ENCODE results near the gene GATD1.
A peak's percentile ranks its signal among the peaks of the same experiment; 100 is the strongest.

GATD1 gene

DNA sequence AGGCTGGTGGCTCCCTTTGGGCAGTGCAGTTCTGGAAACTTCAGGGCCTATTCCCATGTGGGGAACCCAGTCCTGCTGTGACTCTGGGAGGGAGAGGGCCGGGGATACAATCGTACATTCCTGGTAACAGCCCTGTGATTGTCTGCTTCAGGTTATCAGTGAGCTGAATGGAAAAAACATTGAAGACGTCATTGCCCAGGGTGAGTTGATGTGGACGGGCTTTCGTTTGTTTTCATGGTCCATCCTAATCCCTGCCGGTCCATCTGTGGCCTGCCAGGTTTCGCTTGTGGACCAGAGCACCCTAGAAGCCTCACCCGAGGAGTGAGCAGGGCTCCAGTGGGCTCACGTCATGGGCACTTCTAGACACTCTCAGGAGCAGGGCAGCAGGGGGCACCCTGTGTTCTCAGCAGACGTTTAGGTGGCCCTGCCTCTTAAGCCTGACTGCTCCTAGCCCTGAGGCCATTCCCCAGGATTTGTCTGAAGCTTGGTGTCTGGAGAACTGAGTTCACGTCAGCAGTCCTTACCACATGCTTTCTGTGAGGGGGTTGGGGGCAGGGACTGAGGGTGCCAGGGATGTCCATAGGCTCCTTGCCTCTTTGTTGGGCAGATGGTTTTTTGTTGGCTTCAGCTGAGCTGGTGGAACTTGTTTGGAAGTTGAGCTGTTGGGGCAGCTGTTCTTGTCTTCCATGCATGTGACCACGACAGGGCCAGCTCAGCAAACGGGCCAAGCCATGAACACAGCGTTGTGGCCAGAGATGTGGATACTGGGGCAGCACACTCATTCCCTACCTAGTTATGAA is 34.4 kb upstream of the GATD1 start:
- DNase-seq: no peak

DNA sequence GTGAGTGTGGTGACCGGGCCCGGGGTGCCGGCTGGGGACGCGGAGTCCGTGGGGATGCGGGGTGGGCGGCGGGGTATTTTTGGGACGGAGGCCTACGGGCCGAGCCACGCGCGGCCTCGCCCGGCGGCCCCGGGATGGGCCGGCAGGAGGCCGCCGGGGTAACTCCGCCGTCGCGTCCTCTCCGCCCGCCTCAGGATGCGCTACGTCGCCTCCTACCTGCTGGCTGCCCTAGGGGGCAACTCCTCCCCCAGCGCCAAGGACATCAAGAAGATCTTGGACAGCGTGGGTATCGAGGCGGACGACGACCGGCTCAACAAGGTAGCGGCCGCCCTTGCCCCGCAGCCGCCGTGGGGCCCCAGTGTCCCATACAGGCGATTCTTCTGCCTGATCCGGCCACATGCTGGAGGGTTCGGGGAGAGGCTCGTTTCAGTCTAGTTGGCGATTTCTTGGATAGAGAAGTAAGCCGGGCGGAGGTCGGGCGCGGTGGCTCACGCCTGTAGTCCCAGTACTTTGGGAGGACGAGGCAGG is 32.8 kb upstream of the GATD1 start:
- no peak for DNase-seq

DNA sequence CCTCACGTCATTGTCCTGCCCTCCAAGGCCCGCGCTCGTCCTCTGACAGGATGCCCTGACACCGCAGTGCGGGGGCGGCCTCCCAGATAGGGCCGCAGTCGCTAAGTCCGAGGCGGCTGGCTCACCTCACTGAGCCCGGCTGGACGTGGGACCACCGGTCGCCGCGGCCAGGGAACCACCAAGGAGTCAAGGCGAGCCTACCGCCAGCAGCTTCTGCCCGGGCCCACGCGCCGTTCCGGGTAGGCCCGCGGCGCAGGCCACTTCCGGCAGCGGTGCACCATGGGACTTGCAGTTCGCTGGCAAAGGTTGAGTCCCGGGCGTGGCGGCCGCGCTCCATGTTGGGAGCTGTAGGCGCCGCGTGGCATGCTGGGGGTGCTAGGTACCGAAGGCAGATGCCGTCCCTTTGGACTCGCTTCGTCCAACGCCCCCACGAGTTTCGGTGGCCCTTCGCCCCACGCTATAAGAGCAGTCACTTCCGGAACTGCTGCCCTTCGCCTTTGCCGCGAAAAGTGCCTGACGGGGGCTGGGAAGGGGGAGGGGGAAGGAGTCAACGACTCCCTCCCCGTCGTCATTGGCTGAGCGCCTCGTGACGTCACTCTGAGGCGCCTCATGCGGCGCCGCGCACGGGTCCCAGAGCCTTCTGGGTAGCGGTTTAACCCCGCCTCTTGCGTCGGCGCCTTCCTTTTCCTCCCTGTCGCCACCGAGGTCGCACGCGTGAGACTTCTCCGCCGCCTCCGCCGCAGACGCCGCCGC is 32.2 kb upstream of the GATD1 start, which contains the start of gene RPLP2:
TSS of gene RPLP2 (plus strand) at position 681 of the 753 bp plus-strand sequence. CDS start 268 bp downstream, outside the sequence.
- DNase-seq: peak; percentile 93

DNA sequence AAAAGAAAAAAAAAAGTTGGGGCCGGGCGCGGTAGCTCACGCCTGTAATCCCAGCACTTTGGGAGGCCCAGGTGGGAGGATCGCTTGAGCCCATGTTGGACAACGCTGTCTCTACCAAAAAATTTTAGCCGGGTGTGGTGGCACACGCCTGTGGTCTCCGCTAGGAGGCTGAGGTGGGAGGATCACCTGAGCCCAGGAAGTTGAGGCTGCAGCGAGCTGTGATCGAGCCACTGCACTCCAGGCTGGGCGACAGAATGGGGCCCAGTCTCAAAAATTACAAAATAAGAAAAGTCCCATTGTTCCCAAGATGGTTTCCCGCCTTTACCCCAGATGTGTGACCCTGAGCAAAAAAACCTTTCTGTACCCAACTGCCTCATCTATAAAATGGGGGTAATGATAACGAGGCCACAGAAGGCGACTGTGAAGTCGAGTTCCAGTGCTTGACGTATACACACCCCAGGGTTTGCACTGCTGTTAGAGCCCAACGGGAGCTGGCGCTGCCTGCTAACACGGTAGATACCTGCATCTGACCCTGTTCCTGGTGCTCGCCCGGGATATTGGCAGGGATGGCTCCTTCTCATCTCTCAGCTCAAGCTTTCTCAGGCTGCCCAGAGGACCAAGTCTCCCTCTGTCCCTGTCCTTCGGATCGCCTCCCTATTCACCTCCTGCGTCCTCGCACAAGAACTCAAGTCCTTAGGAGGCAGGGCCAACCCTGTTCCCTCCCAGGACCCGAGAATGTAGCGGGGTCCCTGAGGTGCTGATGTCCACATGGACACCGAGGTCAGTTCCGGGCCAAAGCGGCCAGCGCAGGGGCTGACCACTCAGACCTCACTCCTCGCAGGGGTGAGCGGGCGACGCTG is 31.4 kb upstream of the GATD1 start:
- DNase-seq: no peak

DNA sequence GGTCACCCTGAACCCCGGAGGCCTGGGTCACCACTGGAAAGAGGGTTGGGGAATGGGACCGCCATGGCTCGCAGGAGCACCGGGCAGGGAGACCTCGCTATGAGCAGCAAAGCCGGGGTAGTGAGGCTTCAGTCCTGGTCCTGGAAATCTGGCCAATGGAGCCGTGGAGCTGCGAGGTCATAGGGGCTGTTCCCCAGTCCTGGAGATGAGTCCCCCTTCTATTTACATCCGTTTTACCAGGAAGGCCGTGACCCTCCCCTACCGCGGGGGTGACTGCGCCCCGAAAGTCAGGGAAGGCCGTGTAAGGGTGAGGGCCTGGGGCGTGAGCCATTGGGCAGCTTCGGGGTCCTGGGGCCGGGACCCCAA is 27.3 kb upstream of the GATD1 start:
- DNase-seq: no peak

DNA sequence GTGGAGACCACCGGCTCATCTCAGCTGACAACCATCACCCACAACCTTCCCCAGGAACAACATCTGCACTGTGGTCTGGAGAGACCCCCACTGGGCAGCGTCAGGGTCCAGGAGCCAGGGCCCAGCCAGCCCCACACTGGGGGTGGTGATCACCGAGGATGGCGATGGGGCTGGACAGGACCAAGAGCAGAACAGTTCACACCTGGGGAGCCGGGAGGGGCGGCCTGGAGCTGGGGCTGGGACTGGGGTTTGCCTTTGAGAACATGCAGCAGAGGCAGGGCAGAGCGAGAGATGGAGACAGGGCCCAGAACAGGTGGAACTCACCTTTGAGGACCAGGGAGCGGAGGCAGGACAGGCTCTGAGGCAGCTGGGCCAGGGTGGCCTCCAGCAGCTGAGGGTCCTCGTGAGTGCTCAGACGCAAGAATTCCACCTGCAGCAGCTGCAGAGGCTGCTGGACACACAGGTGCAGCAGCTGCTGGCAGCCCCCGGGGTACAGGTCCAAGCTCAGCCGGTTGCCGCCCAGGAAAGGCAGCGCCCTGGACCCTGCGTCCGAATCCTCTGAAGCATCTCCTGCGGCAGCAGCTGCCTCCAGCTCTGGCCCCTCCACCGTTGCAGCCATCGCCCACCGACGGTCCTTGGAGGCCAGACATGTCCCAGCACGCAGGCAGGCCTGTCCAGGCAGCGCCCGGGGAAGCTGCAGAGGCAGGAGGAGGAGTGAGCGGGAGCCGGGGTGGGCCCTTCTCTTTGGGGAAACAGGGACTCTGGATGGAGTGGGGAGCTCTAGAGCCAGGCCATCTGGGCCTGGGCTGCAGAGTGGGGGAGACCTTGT is 26.7 kb upstream of the GATD1 start:
- DNase-seq: no peak

DNA sequence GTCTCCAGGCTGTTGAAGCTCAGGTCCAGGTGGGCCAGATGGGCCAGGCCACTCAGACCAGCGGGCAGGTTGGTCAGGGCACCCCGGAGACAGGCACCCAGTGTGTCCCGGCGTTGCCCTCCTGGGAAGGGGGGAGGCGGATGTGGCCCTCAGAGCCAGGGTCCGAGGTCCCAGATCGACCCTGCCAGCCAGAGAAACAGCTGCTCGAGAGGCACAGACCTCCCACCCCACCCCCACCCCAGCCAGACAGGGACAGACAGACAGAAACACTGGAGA is 26.1 kb upstream of the GATD1 start:
- no peak for DNase-seq

DNA sequence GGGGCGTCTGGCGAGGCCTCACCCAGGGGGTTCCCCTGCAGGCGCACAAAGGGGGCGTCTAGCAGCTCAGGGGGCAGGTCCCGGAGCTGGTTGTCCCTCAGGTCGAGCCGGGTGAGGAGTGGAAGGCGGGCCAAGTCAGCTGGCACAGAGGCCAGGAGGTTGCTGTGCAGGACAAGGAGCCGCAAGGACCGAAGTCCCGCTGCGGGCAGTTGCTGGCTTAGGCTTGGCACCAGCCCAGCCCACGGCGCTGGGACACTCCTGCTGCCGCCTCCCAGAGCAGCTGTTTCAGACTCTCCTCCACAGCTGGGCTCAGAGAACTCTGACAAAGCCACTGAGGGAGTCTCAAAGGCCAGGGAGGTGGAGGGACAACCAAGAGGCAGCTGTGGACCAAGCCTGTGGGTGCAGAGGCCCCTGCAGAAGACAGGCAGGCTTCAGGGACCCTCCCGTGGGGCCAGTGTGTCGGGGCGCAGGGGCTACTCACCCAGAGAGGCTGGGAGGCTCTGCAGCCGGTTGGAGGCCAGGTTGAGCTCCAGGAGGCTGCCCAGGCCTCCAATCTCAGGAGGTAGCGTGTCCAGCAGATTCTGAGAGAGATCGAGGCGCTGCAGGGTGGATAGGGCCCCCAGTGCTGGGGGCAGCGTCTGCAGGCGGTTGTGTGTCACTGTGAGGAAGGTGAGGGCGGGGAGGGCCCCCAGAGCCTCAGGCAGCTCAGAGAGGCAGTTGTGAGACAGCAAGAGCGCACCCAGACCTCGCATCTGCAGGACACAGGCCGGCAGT is 25.6 kb upstream of the GATD1 start:
- no peak for DNase-seq

DNA sequence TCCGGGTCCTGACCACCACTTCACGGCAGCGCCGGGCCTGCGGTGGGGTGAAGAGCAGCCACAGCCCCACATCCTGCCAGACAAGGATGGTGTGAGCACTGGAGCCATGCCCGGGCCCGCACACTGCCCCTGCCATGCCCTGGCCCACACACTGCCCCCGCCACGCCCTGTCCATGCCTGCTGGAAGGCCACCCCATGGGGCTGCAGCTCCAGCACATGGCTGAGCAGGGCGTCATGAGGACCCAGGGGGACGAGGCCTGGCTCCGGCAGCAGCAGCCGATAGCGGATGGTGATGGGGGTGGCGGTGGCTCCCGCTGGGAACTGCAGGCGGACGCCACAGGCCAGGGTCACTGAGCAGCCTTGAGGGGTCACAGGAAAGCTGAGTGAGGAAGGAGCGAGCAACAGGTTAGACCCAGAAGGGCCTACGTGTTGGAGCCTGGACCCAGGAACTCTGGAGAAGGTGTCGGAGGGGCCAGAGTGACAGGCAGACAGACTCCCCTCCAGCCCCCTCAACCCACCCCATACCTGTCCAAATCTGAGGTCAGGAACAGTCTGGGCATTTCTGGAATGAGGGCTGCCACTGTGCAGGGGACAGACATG is 24.8 kb upstream of the GATD1 start:
- DNase-seq: no peak

DNA sequence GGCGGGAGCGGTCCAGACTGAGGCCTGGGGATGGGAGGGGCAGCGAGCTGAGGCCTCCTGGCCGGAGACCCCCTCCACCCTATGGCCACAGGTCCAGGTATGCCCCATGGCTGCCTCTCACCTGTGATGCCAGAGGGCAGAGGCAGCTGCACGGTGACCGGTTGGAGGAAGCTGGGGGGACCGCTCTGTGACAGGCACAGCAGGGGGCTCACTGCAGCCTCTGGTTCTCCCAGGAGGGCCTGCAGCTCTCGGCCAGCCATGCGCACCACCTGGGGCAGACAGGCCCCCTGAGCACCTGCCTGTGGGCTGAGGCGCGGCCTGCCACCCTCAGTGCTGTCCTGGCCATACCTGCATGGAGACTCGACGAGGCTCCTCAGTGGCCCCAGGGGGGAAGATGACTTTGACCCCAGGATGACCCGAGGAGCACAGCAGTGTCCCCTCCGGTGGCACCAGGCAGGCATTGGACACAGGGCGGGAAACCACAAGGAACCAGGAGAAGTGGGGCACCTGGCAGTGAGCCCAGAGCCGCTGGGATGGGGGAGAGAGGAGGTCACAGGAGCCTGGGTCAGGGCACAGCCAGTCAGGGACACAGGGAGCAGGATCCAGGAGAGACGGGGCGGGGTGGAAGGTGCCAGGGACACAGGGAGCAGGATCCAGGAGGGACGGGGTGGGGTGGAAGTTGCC is 24.0 kb upstream of the GATD1 start:
- DNase-seq: no peak

DNA sequence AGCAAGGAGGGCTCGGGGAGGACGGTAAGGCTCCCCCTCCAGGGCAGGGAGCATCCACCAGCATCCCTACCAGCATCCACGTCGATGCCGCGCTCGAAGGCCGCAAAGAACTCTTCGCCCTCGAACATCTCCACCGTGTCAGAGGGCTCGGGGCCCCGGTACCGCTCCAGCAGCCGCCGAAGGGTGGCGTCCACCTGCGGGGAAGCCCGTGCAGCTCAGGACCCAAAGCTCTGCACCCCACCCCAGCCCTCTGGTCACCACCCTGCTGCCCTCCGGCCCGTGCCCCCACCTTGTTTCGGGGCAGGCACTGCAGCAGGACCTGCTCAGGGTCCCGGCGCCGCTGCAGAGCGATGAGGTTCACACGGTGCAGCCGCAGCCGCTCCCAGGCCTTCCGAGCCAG is 23.2 kb upstream of the GATD1 start:
- DNase-seq: no peak

DNA sequence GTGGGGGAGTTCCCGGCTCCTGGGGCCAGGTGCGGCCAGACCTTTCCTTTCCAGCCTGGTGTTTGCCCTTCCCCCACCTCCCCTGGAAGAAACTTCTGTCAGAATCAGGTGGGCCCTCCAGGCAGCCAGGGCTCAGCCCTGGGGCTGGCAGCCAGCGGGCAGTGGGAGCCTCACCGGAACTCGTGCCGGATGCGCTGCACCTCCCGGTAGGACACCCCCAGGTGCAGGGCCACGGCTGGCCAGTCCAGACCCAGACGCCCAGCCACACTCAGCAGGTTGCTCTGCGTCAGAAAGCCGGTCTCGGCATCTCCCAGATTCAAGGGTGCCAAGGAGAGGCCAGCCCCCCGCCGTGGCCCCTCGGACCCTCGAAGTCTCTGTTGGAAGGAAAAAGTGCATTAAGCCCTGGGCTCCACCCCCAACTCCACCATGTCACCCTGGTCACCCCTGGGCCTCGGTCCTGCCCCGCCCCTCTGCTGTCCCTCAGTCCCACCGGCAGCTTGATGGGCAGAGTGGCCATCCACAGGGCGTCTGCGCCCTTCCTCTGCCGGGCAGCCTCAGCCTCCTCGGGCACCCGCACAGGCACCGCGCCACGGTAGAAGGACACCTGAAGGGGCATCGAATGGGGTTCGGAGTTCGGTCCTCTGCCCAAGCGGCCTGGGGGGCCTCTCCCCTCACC is 22.5 kb upstream of the GATD1 start:
- no peak for DNase-seq

DNA sequence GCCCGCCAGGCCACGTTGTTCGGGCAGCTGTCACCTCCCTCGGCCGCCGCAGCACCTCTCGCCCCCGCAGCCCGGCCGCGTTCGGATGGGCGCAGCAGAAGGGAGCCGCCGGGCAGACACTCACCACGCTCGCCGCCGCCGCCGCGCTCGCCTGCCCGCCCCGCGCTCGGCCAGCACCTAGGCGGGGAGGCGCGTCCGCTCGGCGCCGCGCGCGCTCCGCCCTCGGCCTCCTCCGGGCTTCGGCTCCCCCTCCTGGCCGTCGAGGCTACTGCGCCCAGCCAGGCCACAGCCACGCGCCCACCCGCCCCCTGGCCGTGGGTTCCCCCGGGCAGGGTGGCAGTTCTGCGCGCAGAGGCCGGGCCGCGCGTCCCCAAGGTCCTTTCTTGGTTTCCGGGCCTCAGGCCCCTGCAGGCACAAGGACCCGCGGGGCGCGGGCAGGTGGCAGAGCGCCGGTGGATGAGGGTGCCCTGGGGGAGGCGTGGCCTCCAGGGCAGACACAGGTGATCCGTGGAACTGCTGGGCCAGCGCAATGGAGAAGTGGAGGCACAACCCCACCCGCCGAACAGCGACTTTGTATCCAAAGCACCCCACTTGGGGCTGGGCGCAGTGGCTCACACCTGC is 20.9 kb upstream of the GATD1 start, which contains the start of gene SLC25A22:
TSS of gene SLC25A22 (minus strand) at position 189 of the 621 bp plus-strand sequence. CDS start 3,275 bp downstream, outside the sequence.
- peak; percentile 66 for DNase-seq

DNA sequence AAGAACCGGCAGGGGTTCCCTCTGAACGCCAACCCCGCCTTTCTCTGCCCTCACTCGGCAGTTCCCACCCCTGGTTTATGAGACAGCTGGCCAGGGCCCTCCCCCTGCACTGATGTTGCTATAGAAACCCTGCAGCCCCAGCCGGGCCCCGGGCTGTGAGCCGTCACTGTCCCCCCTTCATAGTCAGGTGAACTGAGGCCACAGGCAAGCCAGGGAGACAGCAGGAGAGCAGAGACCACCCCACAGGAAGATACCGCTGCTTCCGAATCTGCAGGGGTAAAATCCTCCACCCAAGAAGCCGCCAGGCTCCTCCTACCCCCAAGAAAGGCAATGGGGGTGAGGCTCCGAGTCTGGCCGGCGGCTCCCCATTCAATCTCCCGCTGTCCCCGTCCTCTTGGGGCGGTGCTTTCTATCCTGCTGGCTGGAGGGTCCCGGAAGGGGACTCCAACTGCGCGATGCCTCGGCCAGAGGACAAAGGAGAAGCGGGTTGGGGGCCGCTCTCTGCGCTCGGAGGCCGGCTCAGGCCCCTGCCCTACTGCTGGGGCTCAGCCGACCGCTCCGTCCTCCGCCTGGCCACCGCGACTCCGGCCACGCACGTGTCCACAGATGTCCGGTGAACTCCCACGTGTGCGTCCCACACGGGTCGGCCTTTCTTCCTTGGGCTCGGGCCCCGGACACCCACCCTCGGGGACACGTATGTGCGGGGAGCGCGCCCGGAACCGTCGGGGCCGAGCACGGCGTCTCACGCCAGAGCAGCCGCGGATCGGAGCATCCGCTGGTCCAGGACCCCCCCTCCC is 20.2 kb upstream of the GATD1 start:
- peak; percentile 62 for DNase-seq

DNA sequence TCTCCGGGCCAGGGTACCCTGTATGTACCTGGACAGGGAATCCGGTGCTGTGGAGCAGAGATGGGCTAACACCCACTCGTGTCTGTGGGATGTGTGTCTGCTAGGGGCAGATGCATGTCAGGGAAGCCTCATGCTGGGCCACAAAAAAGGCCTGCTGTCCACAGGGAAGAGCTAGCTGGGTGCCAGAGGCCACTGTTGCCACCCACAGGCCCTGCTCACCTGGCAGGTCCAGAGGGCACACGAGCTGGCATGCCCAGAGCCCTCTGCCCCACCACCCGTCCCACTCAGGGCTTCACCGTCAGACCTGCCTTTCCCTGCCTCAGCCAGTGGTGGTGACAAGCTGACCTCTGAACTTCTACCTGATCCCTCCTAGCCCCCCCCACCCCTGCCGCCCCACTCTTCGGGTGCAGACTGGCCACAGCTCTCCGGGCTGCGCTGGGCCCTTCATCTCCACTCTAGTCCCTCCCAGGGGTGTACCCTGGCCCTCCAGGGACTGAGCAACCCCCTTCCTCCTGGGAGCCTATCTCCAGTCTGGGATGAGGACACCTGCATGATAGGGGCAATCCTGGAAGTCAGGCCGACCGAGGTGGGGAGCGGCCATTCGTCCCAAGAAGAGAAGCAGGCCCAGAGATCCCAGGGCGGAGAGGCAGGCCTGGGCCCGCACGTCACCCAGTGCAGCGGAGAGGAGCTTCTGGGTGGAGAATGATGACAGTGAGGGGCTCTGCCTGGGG is 19.4 kb upstream of the GATD1 start:
- DNase-seq: no peak

DNA sequence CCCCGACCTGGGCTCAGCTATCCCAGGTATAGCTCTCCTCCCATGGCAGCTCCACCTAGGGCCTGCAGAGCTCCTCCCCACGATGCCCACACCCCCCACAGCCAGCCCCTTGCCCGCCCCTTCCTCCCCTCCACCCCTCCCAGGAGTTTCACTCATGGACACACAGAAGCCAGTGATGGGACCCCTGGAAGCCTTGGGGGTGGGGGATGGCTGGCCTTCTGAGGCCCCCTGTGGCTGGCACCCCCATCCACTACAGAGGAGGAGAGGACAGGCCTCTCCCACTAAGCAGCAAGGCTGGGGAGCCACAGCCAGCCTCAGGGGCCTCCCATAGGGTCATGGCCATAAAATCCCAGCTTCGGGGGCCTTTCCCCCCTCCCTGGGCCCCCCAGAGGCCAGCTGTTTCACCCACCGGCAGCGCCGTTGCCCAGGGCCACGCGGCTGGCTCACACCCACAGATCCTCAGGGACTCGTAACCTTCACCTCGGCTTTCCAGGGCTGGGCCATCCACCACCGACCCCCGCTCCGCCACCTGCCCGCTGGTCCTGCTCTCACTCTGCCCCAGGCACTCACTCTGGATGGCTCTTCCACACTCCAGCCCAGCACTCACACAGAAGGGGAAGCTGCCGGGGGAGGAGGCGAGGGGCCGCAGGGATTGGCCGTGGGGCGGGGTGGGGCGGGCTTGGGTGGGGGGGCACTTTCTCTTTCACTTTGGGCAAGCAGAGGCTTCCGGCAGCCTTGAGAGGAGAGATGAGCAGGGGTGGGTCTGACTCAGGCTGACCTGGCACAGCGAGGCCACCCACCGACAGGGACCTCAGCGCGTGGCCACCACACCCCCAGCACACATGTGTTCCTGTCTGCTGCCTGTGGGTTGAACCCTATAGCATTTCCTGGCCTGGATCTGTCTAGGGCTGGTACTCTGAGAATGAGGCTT is 18.6 kb upstream of the GATD1 start:
- DNase-seq: peak; percentile 81
